Sigmoid colon (tissue), 7 donors: Measurements from ENCODE around the gene NCF2. TPM values are rescaled to one million over a fixed set of nuclear protein-coding genes. Genes with fewer than 3 reads are reported as not detected.

Experiments used
- DNase-seq: peaks from one replicate; pipeline ENCODE4 v3.0.0-alpha.2; 2019
- H3K27ac ChIP-seq, 4 donors: fragments of 200-600 bp; sonication (generic); one replicate each; pipeline ENCODE4 v1.5.1; 2016 to 2019; ENCODE audit warnings: mild to moderate bottlenecking in 1 of 4
- H3K27me3 ChIP-seq, 3 donors: fragments of 200-600 bp; sonication (generic); one replicate each; pipeline ENCODE4 v1.5.1; 2019; ENCODE audit warnings: mild to moderate bottlenecking in 1 of 3
- H3K36me3 ChIP-seq, 4 donors: fragments of 200-600 bp; sonication (generic); one replicate each; pipeline ENCODE4 v1.5.1; 2016 to 2019
- H3K4me1 ChIP-seq, 4 donors: fragments of 200-600 bp; sonication (generic); one replicate each; pipeline ENCODE4 v1.5.1; 2017 to 2019
- H3K4me3 ChIP-seq, 4 donors: fragments of 200-600 bp; sonication (generic); one replicate each; pipeline ENCODE4 v1.5.1; 2017 to 2019; ENCODE audit warnings: mild to moderate bottlenecking in 2 of 4, moderate library complexity in 1 of 4
- H3K9me3 ChIP-seq, 4 donors: fragments of 200-600 bp in 3 of 4; sonication (generic) in 3 of 4; one replicate each; pipeline versions ENCODE4 v1.5.1 to v1.6.1; 2013 to 2019
- EP300 ChIP-seq, 4 donors: sonication (generic); formaldehyde crosslinking; IDR thresholded peaks; one replicate each; pipeline ENCODE4 v1.6.1; 2017; ENCODE audit warnings: antibody characterized with exemption in 4 of 4
- POLR2A ChIP-seq, 2 donors: fragments of 450-650 bp; IDR thresholded peaks; one replicate each; pipeline ENCODE4 v1.6.1; 2016; ENCODE audit warnings: antibody characterized with exemption in 2 of 2, mild to moderate bottlenecking in 2 of 2, moderate library complexity in 2 of 2
- POLR2AphosphoS5 ChIP-seq, 4 donors: sonication (generic); formaldehyde crosslinking; IDR thresholded peaks; one replicate each; pipeline ENCODE4 v1.6.1; 2017; ENCODE audit warnings: antibody characterized with exemption in 4 of 4
- WGBS, 2 donors: extraction: QIAGEN DNeasy Blood & Tissue Kit; methylation state at CpG; one replicate each; pipeline ENCODE4 v1.1.7; 2013; 5-methylcytosine and 5-hydroxymethylcytosine counted together
- intact Hi-C: fragments of 100-400 bp; cut with DNase I; formaldehyde crosslinking; loops from one replicate; pipeline ENCODE4 v1.15.1; 2023
- polyA plus RNA-seq, 3 donors: library from polyadenylated mRNA; stranded (reverse); fragments of 200-250 nt; gene quantifications; one replicate each; pipeline ENCODE4 v1.2.3, GENCODE V29; 2013
- total RNA-seq, 4 donors: library from RNA; depleted of rRNA; stranded (reverse); fragments of >200 nt; gene quantifications; one replicate each; pipeline ENCODE4 v1.1.0, GENCODE V29; 2016
- TF ChIP-seq, protein P1 (sequence below), 4 experiments: fragments of 450-650 bp in 3 of 4; fragments of 200-600 bp in 1 of 4; IDR thresholded peaks; one replicate each; pipeline ENCODE4 v1.5.1; 2016 to 2019; ENCODE audit warnings: antibody characterized with exemption in 4 of 4, mild to moderate bottlenecking in 3 of 4, moderate library complexity in 2 of 4
- donor health status: healthy with polysubstance abuse.
- donor health status: Bipolar disorder and iron deficiency.
- donor health status: healthy.

The NCF2 gene
- total and polyA plus RNA-seq, 7 donors = 5.0 to 16.3 (median 9.2) TPM

DNA sequence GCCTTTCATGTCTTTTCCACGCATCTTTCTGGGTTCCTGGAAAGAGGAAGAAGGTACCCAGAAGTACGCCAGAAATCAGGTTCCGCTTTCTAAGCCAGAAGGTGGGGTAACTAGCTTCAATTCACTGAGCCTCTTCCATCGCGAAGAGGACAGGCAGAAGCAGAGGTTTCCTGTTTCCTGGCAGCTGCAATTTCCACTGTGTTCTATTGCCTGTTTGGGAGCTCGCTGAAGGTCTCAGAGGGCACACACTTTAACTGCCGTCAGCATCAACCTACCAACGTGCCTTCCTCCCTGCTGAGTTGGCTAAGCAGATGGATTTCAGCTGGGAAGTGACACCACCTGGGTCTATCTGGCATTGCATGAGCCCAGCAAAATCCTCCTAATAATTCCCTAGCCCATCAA is 10.0 kb downstream of the NCF2 start:
- H3K27me3 ChIP-seq = no peaks in the 10 kb centered on the region

DNA sequence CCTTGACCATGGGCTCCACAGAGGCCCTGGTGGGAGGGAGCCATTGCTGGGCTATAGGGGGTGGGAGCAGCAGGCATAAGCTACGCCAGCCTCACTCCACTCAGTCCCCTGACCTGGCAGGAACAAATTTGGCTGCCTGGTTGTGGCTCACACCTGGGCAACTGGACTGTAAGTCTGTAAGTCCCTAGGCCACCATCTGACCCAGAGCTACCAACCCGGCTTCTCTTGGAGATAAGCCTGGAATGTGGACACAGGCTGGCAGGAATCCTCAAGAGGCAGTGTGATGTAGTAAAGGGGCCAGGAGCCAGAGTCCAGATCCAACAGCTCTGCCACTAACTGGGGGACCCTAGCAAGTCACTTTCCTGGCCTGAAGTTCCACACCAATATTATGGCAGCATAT is 11.4 kb downstream of the NCF2 start:
- Histone ChIP-seq H3K27me3 (no peaks in the 10 kb centered on the region), H3K4me3 (no peak overlapping the region), H3K27ac (peak overlapping the region in 1 of 4 donors; percentile 21), H3K9me3 (no peaks in the 10 kb centered on the region), H3K4me1 (peaks cover 0 to 37% (median 14%) of the 10 kb centered on the region in 4 donors), H3K36me3 (no peaks in the 10 kb centered on the region)
- intact Hi-C loops = no loop called here
- TF ChIP-seq POLR2AphosphoS5 (IDR thresholded peaks at IDR 0.05) (no peak), POLR2A (IDR thresholded peaks at IDR 0.05) (no peak), EP300 (IDR thresholded peaks at IDR 0.05) (no peak)
- TF ChIP-seq, protein P1, sequence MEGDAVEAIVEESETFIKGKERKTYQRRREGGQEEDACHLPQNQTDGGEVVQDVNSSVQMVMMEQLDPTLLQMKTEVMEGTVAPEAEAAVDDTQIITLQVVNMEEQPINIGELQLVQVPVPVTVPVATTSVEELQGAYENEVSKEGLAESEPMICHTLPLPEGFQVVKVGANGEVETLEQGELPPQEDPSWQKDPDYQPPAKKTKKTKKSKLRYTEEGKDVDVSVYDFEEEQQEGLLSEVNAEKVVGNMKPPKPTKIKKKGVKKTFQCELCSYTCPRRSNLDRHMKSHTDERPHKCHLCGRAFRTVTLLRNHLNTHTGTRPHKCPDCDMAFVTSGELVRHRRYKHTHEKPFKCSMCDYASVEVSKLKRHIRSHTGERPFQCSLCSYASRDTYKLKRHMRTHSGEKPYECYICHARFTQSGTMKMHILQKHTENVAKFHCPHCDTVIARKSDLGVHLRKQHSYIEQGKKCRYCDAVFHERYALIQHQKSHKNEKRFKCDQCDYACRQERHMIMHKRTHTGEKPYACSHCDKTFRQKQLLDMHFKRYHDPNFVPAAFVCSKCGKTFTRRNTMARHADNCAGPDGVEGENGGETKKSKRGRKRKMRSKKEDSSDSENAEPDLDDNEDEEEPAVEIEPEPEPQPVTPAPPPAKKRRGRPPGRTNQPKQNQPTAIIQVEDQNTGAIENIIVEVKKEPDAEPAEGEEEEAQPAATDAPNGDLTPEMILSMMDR (IDR thresholded peaks at IDR 0.05) = no peak
- no peak for DNase-seq
- WGBS, 2 donors = 89 to 94% methylated on average over 2 of the region's 2 CpGs

More for the DNA sequence above, 10.0 kb downstream of the NCF2 start:
- TF ChIP-seq, protein P1 (IDR thresholded peaks at IDR 0.05) = no peak
- TF ChIP-seq POLR2AphosphoS5 (IDR thresholded peaks at IDR 0.05) = peak in 1 of 4 donors; percentile 24
- intact Hi-C loops = no loop called here
- no peaks in the 10 kb centered on the region for H3K36me3 ChIP-seq
- H3K9me3 ChIP-seq = no peaks in the 10 kb centered on the region
- peak overlapping the region in 3 of 4 donors; percentile 14 to 73 (median 34) for H3K27ac ChIP-seq
- no peak overlapping the region for H3K4me3 ChIP-seq
- peaks cover 0 to 35% (median 17%) of the 10 kb centered on the region in 4 donors for H3K4me1 ChIP-seq
- WGBS, 2 donors = 27 to 72% methylated on average over 8 of the region's 8 CpGs
- DNase-seq = no peak

DNA sequence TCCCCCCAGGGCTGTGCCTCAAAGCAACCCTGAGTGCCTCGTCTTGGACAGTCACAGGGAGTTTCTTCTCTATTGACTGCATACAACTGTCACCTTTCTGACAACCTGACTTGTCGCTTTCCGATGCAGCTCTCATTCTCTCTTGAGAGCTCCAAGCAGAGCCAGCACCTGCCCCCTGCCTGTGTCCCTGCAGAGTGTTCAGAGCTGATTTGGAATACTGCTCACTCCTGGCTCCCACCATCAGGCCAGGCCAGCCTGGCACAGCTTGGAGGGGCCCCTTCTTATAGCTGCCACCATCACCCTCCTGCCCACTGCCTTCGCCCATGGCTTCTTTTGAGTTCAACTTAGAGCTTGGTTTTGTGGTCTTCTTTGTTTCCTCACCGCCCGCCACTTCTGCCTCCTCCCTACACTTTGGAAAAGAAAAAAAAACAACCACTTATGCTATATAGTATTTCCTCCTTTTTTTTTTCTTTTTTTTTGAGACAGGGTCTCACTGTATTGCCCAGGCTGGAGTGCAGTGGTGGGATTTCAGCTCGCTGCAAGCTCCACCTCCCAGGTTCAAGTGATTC is 12.3 kb downstream of the NCF2 start:
- Histone ChIP-seq H3K27ac (peak overlapping the region in 1 of 4 donors; percentile 21), H3K4me3 (no peak overlapping the region), H3K4me1 (peaks cover 0 to 37% (median 14%) of the 10 kb centered on the region in 4 donors), H3K9me3 (no peaks in the 10 kb centered on the region), H3K27me3 (no peaks in the 10 kb centered on the region), H3K36me3 (no peaks in the 10 kb centered on the region)
- 72 to 92% methylated on average over 7 of the region's 7 CpGs for WGBS, 2 donors
- TF ChIP-seq POLR2A (IDR thresholded peaks at IDR 0.05) (no peak), POLR2AphosphoS5 (IDR thresholded peaks at IDR 0.05) (no peak), EP300 (IDR thresholded peaks at IDR 0.05) (no peak)
- TF ChIP-seq, protein P1 (IDR thresholded peaks at IDR 0.05) = no peak
- intact Hi-C loops = no loop called here
- no peak for DNase-seq

DNA sequence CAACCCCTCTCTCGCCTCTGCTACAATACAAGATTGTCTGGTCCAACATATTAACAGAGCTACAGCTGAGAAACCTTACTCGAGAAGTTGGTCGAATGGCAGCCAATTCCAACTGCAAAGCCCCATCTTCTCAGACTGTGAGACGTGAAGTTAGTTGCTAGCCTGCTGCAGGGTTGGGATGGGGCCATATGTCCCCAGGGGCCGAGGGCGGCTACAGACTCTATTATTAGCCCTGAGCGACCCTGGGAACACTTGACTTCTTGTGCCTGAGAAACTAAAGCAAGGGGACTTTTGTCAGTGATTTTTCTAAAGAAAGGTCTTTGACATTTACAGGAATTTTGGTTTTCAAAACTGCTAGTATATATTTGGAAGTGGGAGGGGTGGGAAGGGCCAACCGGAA is 13.7 kb downstream of the NCF2 start:
- DNase-seq = no peak
- Histone ChIP-seq H3K9me3 (no peaks in the 10 kb centered on the region), H3K27ac (no peak overlapping the region), H3K4me3 (no peak overlapping the region), H3K36me3 (no peaks in the 10 kb centered on the region), H3K27me3 (no peaks in the 10 kb centered on the region), H3K4me1 (peaks cover 0 to 28% (median 5%) of the 10 kb centered on the region in 4 donors)
- TF ChIP-seq, protein P1 (IDR thresholded peaks at IDR 0.05) = no peak
- TF ChIP-seq POLR2AphosphoS5 (IDR thresholded peaks at IDR 0.05) (no peak), EP300 (IDR thresholded peaks at IDR 0.05) (no peak)
- WGBS, 2 donors = 79 to 93% methylated on average over 8 of the region's 8 CpGs
- intact Hi-C loops = no loop called here

DNA sequence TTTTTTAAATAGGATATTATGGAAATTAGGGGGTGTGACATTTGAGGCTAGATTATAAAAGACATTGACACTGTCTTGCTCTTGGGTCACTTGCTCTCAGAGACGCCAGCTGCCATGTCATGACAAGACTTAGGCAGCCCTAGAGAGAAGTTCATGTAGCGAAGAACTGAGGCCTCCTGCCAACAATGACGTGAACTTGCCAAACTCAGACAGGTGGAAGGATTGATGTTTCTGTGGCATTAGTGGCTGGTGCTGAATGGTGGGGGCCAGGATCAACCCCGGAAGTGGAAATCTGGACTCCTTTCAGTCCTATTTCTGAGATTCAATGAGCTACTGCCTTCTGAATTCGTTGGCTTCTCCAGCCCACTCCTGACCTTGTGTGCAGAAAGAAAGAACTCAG is 14.7 kb downstream of the NCF2 start:
- H3K27me3 ChIP-seq = no peaks in the 10 kb centered on the region
- no peak for DNase-seq
- H3K27ac ChIP-seq = no peak overlapping the region
- H3K36me3 ChIP-seq = no peaks in the 10 kb centered on the region
- 94 to 96% methylated on average over 5 of the region's 5 CpGs for WGBS, 2 donors
- TF ChIP-seq POLR2A (IDR thresholded peaks at IDR 0.05) (no peak), POLR2AphosphoS5 (IDR thresholded peaks at IDR 0.05) (no peak), EP300 (IDR thresholded peaks at IDR 0.05) (no peak)
- TF ChIP-seq, protein P1 (IDR thresholded peaks at IDR 0.05) = no peak
- no peaks in the 10 kb centered on the region for H3K9me3 ChIP-seq
- intact Hi-C loops = no loop called here
- no peak overlapping the region for H3K4me3 ChIP-seq
- peaks cover 0 to 34% (median 7%) of the 10 kb centered on the region in 4 donors for H3K4me1 ChIP-seq
